Left forelimb (tissue), 1 donor: ENCODE results near the gene SORCS2.

Experiments used
- DNase-seq: peaks from one replicate; pipeline ENCODE4 v3.0.0-alpha.2; 2018; ENCODE audit warnings: low spot score

Gene SORCS2

GRCh38 chr4:7192252-7193029 is at the start of gene SORCS2:
Gene SORCS2 (plus strand): TSS chr4:7192538.
- peak; percentile 90 for DNase-seq

- DNase-seq: no peak
Measured at GRCh38 chr4:7144374-7145290, 47.7 kb upstream of the SORCS2 start.

- DNase-seq: no peak
Measured at GRCh38 chr4:7145291-7145934, 46.9 kb upstream of the SORCS2 start.

- DNase-seq: no peak
Measured at GRCh38 chr4:7146059-7146785, 46.1 kb upstream of the SORCS2 start.

- no peak for DNase-seq
Measured at GRCh38 chr4:7146786-7147115, 45.6 kb upstream of the SORCS2 start.

- DNase-seq: no peak
Measured at GRCh38 chr4:7147261-7147660, 45.1 kb upstream of the SORCS2 start.

GRCh38 chr4:7147661-7148310 is 44.6 kb upstream of the SORCS2 start:
- no peak for DNase-seq

- DNase-seq: no peak
Measured at GRCh38 chr4:7148337-7148736, 44.0 kb upstream of the SORCS2 start.

- DNase-seq: no peak
Measured at GRCh38 chr4:7150036-7150635, 42.2 kb upstream of the SORCS2 start.

GRCh38 chr4:7151668-7152227 is 40.6 kb upstream of the SORCS2 start:
- no peak for DNase-seq

- no peak for DNase-seq
Measured at GRCh38 chr4:7153711-7154110, 38.6 kb upstream of the SORCS2 start.

- DNase-seq: no peak
Measured at GRCh38 chr4:7154351-7154981, 37.9 kb upstream of the SORCS2 start.

GRCh38 chr4:7155590-7156071 is 36.7 kb upstream of the SORCS2 start:
- peak; percentile 78 for DNase-seq

- DNase-seq: peak; percentile 57
Measured at GRCh38 chr4:7156328-7156727, 36.0 kb upstream of the SORCS2 start.

- DNase-seq: peak; percentile 81
Measured at GRCh38 chr4:7156761-7157488, 35.4 kb upstream of the SORCS2 start.

GRCh38 chr4:7157666-7158065 is 34.7 kb upstream of the SORCS2 start:
- no peak for DNase-seq

GRCh38 chr4:7158081-7158750 is 34.1 kb upstream of the SORCS2 start:
- no peak for DNase-seq

- DNase-seq: peak; percentile 54
Measured at GRCh38 chr4:7158991-7159390, 33.3 kb upstream of the SORCS2 start.

- peak; percentile 33 for DNase-seq
Measured at GRCh38 chr4:7159923-7160322, 32.4 kb upstream of the SORCS2 start.
